Activated CD8-positive, alpha-beta memory T cell treated with anti-CD3 and anti-CD28 coated beads for 48 hours (primary cell): ENCODE results near the gene MARCHF9.

Experiments
- DNase-seq, 3 experiments: peaks; one replicate each; pipeline ENCODE4 v3.0.0-alpha.2; 2020; ENCODE audit warnings: low read depth in 2 of 3, low spot score in 2 of 3

Gene MARCHF9

DNA sequence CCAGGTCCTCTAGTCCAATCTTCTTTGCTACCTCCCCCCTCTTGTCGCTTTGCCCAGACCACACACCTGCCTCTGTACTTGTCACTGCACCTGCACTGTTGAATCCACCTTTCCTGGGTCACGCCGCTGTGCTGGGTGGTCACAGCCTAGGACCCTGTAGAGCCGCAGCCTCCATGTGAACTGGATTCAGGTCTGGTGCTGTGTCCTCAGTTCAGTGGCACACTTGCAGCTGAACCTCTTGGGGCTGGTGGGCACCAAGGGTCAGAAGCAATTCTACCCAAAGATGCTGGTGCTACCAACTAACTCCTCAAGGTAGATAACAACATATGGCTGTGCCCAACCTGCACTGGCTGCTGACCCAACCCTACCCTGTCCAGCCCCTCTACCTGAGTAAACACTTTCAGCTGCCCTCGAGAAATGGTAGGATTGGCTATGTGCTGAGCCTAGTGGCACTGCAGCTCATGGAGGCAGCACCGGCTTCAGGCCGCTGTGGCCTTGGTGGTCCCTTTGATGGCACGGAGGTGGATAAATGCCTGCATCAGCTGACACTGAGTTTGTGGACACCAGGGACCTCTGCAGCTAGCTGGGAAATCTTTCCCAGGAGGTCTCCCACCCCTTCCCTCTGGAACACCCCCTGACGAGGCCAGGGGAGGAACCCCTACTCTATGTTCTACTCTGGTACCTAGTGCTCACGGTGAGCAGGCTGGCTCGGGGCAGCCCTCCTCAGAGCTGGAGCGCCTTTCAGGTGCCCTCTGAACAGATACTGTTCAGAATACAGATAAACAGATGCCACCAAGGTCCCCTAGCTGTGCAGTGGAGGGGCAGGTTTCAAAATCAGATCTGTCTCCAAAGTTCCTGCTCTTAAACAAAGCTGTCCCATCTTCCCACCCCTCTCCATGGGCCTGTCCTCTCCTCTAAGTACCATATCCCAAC lies 30.6 kb upstream of the MARCHF9 start:
- DNase-seq: no peak

- DNase-seq: no peak
Measured at GRCh38 chr12:57724936-57725740, 29.8 kb upstream of the MARCHF9 start.

DNA sequence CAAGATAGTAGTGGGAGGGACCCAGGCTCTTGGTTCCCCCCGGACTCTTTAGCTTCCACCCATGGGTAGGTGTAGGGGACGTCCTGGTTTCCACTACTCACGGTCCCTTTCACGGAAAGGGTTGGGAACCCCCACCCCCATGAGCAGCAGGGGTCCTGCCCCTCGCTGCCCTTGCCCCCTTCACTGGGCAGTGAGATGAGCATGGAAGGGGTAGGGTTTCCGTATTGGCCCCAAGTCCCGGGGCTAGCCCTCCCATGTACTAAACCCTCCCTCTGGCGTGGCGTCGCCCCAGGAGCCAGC lies 29.1 kb upstream of the MARCHF9 start:
- DNase-seq: no peak

- DNase-seq: no peak
Measured at GRCh38 chr12:57726151-57726883, 28.6 kb upstream of the MARCHF9 start.

- no peak for DNase-seq
Measured at GRCh38 chr12:57726884-57727757, 27.8 kb upstream of the MARCHF9 start.

DNA sequence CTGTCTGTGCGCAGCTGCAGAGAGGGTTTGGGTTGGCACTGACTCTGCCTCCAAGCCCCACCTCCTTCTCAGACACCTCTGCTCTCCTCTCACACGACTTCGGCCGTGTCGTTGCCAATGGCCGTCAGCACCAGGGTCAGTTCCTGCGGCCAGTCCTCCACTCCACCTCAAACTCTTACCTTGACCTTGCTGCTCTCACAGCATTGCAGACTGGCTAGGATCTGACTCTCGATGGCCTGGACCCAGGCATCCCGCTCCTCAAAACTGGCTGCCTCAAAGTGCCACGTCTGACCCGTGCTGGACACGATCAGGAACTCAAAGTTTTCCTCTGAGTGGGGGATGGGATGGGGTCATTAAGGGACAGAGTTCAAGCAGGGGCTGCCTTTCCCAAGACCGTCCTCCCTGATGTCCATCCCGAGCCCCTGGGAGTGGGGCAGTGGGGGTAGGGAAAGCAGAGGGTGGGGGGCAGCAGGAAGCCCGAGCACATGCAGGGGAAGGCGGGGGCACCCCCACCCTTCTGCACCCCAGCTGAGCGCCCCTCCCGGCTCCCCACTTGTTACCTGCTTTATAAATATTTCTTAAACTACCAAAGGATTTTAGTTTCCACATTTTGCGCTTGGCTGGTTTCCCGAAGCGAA lies 27.0 kb upstream of the MARCHF9 start:
- no peak for DNase-seq

DNA sequence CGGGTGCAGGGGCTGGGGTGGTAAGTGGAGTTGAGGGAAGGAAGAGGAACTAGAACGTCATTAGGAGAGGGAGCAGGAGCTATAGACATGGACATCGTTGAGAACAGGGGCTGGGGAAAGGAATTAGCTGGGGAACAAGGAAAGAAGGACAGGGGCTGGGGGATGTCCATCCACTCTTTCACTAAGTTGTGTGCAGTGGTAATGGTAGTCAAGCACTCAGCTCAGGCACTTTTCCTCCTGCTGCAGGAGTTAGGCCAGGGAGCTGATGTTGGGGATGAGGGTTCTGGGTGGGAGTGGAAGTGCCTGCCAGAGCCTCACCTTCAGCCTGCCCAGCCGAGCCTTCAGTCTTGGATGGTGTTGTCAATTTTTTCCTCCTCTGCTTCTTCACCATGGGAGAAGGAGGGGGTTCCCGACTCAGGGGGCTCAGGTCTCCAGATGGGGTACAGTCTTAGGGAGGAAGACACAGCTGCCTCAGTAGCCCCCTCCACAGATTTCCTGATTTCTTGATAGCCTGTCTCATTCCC lies 25.5 kb upstream of the MARCHF9 start:
- DNase-seq: no peak

DNA sequence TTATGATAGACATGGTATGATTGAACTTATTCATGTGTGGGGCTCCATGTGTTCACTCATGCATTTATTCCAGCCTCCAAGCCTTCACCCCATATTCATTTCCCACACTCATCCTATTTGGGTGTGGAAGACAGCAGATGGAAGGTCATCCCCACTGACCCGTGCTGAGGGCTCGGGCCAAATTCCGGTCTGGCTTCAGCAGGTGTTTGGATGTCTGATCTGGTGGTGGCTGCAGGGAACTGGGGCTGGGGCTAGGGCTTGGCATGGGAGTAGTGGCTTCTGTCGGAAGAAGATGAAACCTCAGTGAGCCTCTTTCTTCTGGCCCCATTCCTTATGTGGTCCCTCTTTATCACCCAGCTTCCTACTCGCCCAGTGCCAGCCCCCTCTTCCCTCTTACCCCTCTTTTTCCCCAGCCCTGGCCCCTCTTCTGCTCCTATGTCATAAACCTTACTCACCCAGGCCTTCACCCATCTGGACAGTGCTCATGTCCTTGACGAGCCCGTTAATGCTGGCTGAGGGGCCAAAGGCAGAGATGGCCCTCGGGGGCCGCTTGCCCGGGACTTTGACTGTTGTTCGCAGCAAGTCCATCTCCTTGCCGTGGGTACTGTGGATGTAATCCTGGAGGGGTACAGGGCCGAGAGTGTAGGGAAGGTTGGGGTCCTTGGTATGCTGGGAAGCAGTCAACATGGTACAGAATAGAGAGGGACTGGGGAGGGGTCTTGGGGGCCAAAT lies 24.4 kb upstream of the MARCHF9 start:
- DNase-seq: no peak

DNA sequence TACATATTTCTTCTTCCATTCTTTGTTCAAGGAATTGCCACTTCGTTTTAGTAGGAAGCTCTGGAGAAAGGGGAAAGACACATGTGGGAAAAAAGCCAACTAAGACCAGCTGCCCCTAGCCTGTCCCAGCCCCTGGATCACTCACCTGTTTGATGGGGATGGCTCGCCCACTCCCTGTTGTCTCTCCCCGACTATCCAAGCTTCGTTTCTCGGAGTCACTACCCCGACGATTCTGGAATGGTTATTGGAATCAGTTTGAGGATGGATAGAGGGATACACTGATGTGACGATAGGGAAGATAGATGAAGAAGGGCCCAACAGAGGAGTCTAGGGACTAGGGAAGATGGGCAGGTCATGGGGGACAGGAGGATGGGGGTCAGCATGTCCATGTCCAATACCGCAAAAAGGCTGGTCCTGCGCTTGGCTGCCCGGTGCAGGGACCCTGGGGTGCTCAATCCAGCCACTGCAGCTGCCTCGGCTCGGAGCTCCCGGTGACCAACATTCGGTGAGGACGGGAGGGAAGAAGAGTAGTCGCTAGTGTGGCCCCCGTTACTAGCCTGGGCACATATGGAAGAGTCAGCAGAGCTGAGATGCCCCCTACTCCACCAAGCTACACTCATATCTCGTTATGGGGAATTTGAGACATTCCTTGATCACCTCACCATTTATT lies 23.4 kb upstream of the MARCHF9 start:
- no peak for DNase-seq

GRCh38 chr12:57732270-57732669 lies 22.6 kb upstream of the MARCHF9 start:
- DNase-seq: no peak

- DNase-seq: no peak
Measured at GRCh38 chr12:57732726-57733593, 21.9 kb upstream of the MARCHF9 start.

DNA sequence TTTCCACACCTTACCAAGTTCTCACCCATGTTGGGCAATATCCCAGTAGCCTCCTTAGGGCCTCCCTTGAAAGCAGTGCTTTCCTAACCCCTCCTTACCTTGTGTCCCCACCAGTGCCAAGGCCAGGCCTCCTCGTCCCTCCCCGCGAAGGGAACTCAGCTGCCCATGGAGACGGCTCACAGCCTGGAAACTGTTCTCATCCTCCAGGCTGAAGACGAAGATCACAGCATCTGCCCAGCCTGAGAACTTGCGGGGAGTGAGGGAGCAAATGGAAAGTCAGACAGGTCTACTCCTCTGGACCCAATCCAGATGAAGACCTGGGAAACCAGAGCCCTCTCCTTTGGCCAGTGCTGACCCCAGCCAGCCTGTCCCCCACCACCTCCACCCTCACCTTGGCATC lies 21.0 kb upstream of the MARCHF9 start:
- no peak for DNase-seq

GRCh38 chr12:57734591-57734990 lies 20.3 kb upstream of the MARCHF9 start:
- DNase-seq: no peak

DNA sequence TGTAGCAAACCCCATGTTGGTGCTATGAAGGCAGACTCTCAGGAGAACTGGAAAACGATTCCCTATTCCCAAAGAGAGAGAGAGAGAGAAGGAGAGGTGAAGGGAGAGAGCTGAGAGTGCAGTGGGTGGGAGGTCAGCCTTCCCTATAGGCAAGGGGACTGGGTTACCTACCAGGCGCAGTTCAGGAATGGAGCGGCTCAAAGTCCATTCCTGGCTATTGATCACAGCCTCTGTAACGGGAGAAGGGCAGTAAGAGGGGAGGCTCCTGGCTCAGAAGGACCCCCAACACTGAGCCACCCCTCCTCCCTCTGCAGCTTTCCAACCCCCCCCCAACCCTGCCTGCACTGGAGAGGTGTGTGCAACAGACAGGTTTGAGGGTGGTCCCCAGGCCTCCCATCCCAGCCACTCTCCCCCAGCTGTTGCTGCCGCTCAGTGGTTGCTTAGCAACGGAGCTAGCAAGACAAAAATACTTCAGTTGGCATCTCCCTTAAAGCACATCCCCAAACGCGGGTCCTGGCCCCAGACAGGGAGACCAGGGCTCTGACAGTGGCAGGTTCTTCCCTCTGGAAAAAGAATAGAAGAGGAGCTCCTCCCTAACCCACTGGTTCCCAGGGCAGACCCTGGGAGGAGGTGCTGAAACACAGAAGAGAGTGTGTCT lies 19.6 kb upstream of the MARCHF9 start:
- DNase-seq: no peak

DNA sequence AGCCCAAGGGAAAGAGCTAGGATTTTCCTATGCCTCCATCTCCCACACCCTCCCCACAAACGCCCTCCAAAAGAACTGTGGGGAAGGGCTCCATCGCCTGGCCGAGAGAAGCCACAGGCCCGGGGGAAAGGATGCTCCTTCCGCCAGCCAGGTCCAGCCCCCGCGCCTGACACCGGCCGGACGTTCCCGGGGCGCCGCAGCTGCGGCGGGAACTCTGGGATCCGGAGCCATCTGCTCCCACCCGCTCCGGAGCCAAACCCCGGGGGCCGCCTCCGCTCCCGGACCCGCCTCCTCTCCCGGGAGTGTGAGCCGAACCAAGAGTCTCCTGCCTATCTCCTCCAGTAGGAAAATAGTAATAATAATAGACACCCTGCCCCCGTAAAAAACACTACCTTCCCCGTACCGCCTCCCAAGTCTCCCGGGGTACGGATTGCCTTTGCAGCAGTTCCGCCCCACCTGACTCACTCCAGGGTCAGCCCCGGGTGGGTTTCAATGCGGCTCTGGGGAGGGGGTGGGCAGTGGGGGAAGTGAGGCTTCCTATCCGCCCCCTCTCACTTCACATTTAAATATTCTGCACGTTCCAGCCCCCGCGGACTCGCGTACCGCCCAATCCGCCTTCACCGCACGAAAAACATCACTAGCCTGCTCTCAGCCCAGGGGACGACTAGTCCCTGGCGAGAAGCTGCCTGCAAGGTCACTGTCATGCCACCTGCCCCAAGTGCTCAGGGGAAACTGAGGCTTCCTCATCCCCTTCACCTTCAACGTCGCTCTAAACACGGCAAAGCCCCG lies 18.8 kb upstream of the MARCHF9 start:
- no peak for DNase-seq

- DNase-seq: no peak
Measured at GRCh38 chr12:57736741-57737466, 18.0 kb upstream of the MARCHF9 start.
